ENCODE data around the gene TTYH1. TPM values are rescaled to one million over a fixed set of nuclear protein-coding genes. Genes with fewer than 3 reads are reported as not detected.

Gene TTYH1
- total and polyA plus RNA-seq, 7 experiments from 2014 or later: 0.10 to 1.8 (median 0.32) TPM; not detected in 3

GRCh38 chr19:54448774-54449700 is 33.8 kb downstream of the TTYH1 start, which contains the start of gene LENG8:
TSS of gene LENG8 (plus strand) at chr19:54449199. CDS start at chr19:54451345, 2,146 bp downstream.
- Histone ChIP-seq H3K27me3 (ENCODE audit: control insufficient read depth in 2 of 2, insufficient read depth in 2 of 2, low read length in 2 of 2) (no peaks in the 10 kb centered on the region), H3K4me3 (ENCODE audit: low read length) (peak within 1 kb of the TSS; percentile 85), H3K36me3 (ENCODE audit: control insufficient read depth in 2 of 3, insufficient read depth in 3 of 3, low read length in 3 of 3) (peaks cover 24 to 55% (median 27%) of the 10 kb centered on the region in 3 experiments), H3K4me1 (ENCODE audit: control insufficient read depth in 2 of 2, insufficient read depth in 2 of 2, low read length in 2 of 2) (peaks cover 19 to 39% of the 10 kb centered on the region in 2 donors), H3K9me3 (ENCODE audit: control insufficient read depth in 2 of 3, low read length in 3 of 3) (no peaks in the 10 kb centered on the region), H3K27ac (ENCODE audit: low read depth, low read length) (peak within 1 kb of the TSS; percentile 94)
- Mint-ChIP-seq H3K27ac (peak within 1 kb of the TSS; percentile 97 to 100 (median 100)), H3K4me3 (peak within 1 kb of the TSS; percentile 93 to 99 (median 97)), H3K4me1 (peaks cover 31 to 61% (median 54%) of the 10 kb centered on the region in 7 donors), H3K36me3 (peaks cover 4 to 34% (median 19%) of the 10 kb centered on the region in 5 donors), H3K27me3 (peaks cover 0 to 3% (median 0%) of the 10 kb centered on the region in 5 donors), H3K9me3 (peaks cover 0 to 13% (median 0%) of the 10 kb centered on the region in 11 donors)
- POLR2A ChIA-PET: interaction anchor here (0.5 to 5.1 kb wide), 28 partner anchors 7 to 1155 kb away, joined by 3 to 67 read pairs (median 3); partner anchors contain the start of genes CNOT3, FIZ1, LENG9 and MBOAT7
- intact Hi-C loops (cut with micrococcal nuclease): loop anchor here (1.0 to 5.0 kb wide), 12 partner anchors 14 to 1347 kb away; partner anchors contain the start of genes LENG9 (in 2 of the 2), MYADM (in 2 of the 2), CNOT3 (in 1 of the 2) and KMT5C (in 1 of the 2)
- DNase-seq: peak; percentile 95 to 99 (median 98)
- CTCF ChIA-PET: interaction anchor here (0.7 kb wide), 1 partner anchor 15 kb away, joined by 3 read pairs; the partner anchor contains the start of gene LENG9
- ATAC-seq: peak; percentile 94

GRCh38 chr19:54449701-54450069 is 34.4 kb downstream of the TTYH1 start:
- Histone ChIP-seq H3K9me3 (ENCODE audit: control insufficient read depth in 2 of 3, low read length in 3 of 3) (no peaks in the 10 kb centered on the region), H3K4me3 (ENCODE audit: low read length) (peak overlapping the region; percentile 85), H3K27ac (ENCODE audit: low read depth, low read length) (peak overlapping the region; percentile 94), H3K4me1 (ENCODE audit: control insufficient read depth in 2 of 2, insufficient read depth in 2 of 2, low read length in 2 of 2) (peaks cover 19 to 39% of the 10 kb centered on the region in 2 donors), H3K36me3 (ENCODE audit: control insufficient read depth in 2 of 3, insufficient read depth in 3 of 3, low read length in 3 of 3) (peaks cover 27 to 61% (median 30%) of the 10 kb centered on the region in 3 experiments), H3K27me3 (ENCODE audit: control insufficient read depth in 2 of 2, insufficient read depth in 2 of 2, low read length in 2 of 2) (no peaks in the 10 kb centered on the region)
- DNase-seq: no peak
- Mint-ChIP-seq H3K27me3 (peaks cover 0 to 3% (median 0%) of the 10 kb centered on the region in 5 donors), H3K4me3 (peak overlapping the region; percentile 93 to 99 (median 97)), H3K4me1 (peaks cover 31 to 62% (median 54%) of the 10 kb centered on the region in 7 donors), H3K9me3 (peaks cover 0 to 13% (median 0%) of the 10 kb centered on the region in 11 donors), H3K36me3 (peaks cover 4 to 34% (median 19%) of the 10 kb centered on the region in 5 donors), H3K27ac (peak overlapping the region; percentile 96 to 100 (median 99))
- ChIA-PET CTCF (no interaction called here), POLR2A (interaction anchor here (1.4 to 5.1 kb wide), 4 partner anchors 12 to 61 kb away, joined by 3 to 67 read pairs (median 23); partner anchors contain the start of gene LENG9)
- ATAC-seq: no peak
- intact Hi-C loops (cut with micrococcal nuclease): loop anchor here (1.0 to 5.0 kb wide), 12 partner anchors 14 to 1347 kb away; partner anchors contain the start of genes LENG9 (in 2 of the 2), MYADM (in 2 of the 2), CNOT3 (in 1 of the 2) and KMT5C (in 1 of the 2)

GRCh38 chr19:54451331-54451871 is 36.1 kb downstream of the TTYH1 start:
- CTCF ChIA-PET: no interaction called here
- intact Hi-C loops (cut with micrococcal nuclease): no loop called here

GRCh38 chr19:54451997-54452396 is 36.7 kb downstream of the TTYH1 start:
- ChIA-PET POLR2A (interaction anchor here (0.6 to 5.1 kb wide), 2 partner anchors 9 to 81 kb away, joined by 4 to 67 read pairs; partner anchors contain the start of gene LENG9), CTCF (no interaction called here)
- H3K36me3 Mint-ChIP-seq: peaks cover 4 to 34% (median 19%) of the 10 kb centered on the region in 5 donors

More at GRCh38 chr19:54451331-54451871, 36.1 kb downstream of the TTYH1 start:
- Mint-ChIP-seq H3K27ac (peak overlapping the region; percentile 80 to 100 (median 98)), H3K4me3 (peak overlapping the region; percentile 93 to 99 (median 97)), H3K9me3 (peaks cover 0 to 13% (median 0%) of the 10 kb centered on the region in 11 donors), H3K36me3 (peaks cover 4 to 34% (median 19%) of the 10 kb centered on the region in 5 donors), H3K4me1 (peaks cover 31 to 62% (median 49%) of the 10 kb centered on the region in 7 donors), H3K27me3 (peaks cover 0 to 3% (median 0%) of the 10 kb centered on the region in 5 donors)
- Histone ChIP-seq H3K4me3 (ENCODE audit: low read length) (peak overlapping the region; percentile 85), H3K27ac (ENCODE audit: low read depth, low read length) (peak overlapping the region; percentile 94), H3K9me3 (ENCODE audit: control insufficient read depth in 2 of 3, low read length in 3 of 3) (no peaks in the 10 kb centered on the region), H3K27me3 (ENCODE audit: control insufficient read depth in 2 of 2, insufficient read depth in 2 of 2, low read length in 2 of 2) (no peaks in the 10 kb centered on the region), H3K4me1 (ENCODE audit: control insufficient read depth in 2 of 2, insufficient read depth in 2 of 2, low read length in 2 of 2) (peaks cover 19 to 39% of the 10 kb centered on the region in 2 donors), H3K36me3 (ENCODE audit: control insufficient read depth in 2 of 3, insufficient read depth in 3 of 3, low read length in 3 of 3) (peaks cover 33 to 67% (median 34%) of the 10 kb centered on the region in 3 experiments)
- POLR2A ChIA-PET: interaction anchor here (0.6 to 5.1 kb wide), 3 partner anchors 10 to 315 kb away, joined by 4 to 67 read pairs (median 7); partner anchors contain the start of gene LENG9
- no peak for ATAC-seq
- DNase-seq: peak in 1 of 9 donors; percentile 3

GRCh38 chr19:54452626-54453025 is 37.4 kb downstream of the TTYH1 start:
- H3K4me3 ChIP-seq (ENCODE audit: low read length): no peak overlapping the region
- H3K27me3 ChIP-seq (ENCODE audit: control insufficient read depth in 2 of 2, insufficient read depth in 2 of 2, low read length in 2 of 2): no peaks in the 10 kb centered on the region
- Mint-ChIP-seq H3K27me3 (peaks cover 0 to 3% (median 0%) of the 10 kb centered on the region in 5 donors), H3K27ac (peak overlapping the region in 2 of 9 donors; percentile 38 to 76), H3K4me1 (peaks cover 25 to 54% (median 40%) of the 10 kb centered on the region in 7 donors), H3K36me3 (peaks cover 4 to 34% (median 19%) of the 10 kb centered on the region in 5 donors), H3K4me3 (peak overlapping the region in 2 of 10 donors; percentile 51 to 63), H3K9me3 (peaks cover 0 to 13% (median 0%) of the 10 kb centered on the region in 11 donors)
- no peaks in the 10 kb centered on the region for H3K9me3 ChIP-seq (ENCODE audit: control insufficient read depth in 2 of 3, low read length in 3 of 3)
- POLR2A ChIA-PET: interaction anchor here (1.4 to 5.1 kb wide), 2 partner anchors 9 to 10 kb away, joined by 7 to 67 read pairs; partner anchors contain the start of gene LENG9
- ATAC-seq (no peak), DNase-seq (no peak)
- H3K4me1 ChIP-seq (ENCODE audit: control insufficient read depth in 2 of 2, insufficient read depth in 2 of 2, low read length in 2 of 2): peaks cover 19 to 30% of the 10 kb centered on the region in 2 donors
- peaks cover 33 to 80% (median 41%) of the 10 kb centered on the region in 3 experiments for H3K36me3 ChIP-seq (ENCODE audit: control insufficient read depth in 2 of 3, insufficient read depth in 3 of 3, low read length in 3 of 3)
- CTCF ChIA-PET: no interaction called here
- H3K27ac ChIP-seq (ENCODE audit: low read depth, low read length): no peak overlapping the region
- intact Hi-C loops (cut with micrococcal nuclease): no loop called here

More at GRCh38 chr19:54451997-54452396, 36.7 kb downstream of the TTYH1 start:
- H3K9me3 ChIP-seq (ENCODE audit: control insufficient read depth in 2 of 3, low read length in 3 of 3): no peaks in the 10 kb centered on the region
- H3K4me1 ChIP-seq (ENCODE audit: control insufficient read depth in 2 of 2, insufficient read depth in 2 of 2, low read length in 2 of 2): peaks cover 19 to 36% of the 10 kb centered on the region in 2 donors
- H3K4me3 Mint-ChIP-seq: peak overlapping the region in 4 of 10 donors; percentile 7 to 98 (median 94)
- no peaks in the 10 kb centered on the region for H3K27me3 ChIP-seq (ENCODE audit: control insufficient read depth in 2 of 2, insufficient read depth in 2 of 2, low read length in 2 of 2)
- H3K9me3 Mint-ChIP-seq: peaks cover 0 to 13% (median 0%) of the 10 kb centered on the region in 11 donors
- H3K36me3 ChIP-seq (ENCODE audit: control insufficient read depth in 2 of 3, insufficient read depth in 3 of 3, low read length in 3 of 3): peaks cover 33 to 73% (median 40%) of the 10 kb centered on the region in 3 experiments
- DNase-seq (peak in 1 of 9 donors; percentile 4), ATAC-seq (no peak)
- peak overlapping the region; percentile 29 for H3K27ac ChIP-seq (ENCODE audit: low read depth, low read length)
- H3K4me1 Mint-ChIP-seq: peaks cover 29 to 58% (median 45%) of the 10 kb centered on the region in 7 donors
- H3K27ac Mint-ChIP-seq: peak overlapping the region in 3 of 9 donors; percentile 76 to 98 (median 97)
- intact Hi-C loops (cut with micrococcal nuclease): no loop called here
- H3K4me3 ChIP-seq (ENCODE audit: low read length): no peak overlapping the region
- H3K27me3 Mint-ChIP-seq: peaks cover 0 to 3% (median 0%) of the 10 kb centered on the region in 5 donors
